SK-N-SH (cell line): ENCODE measurements around the gene KCNG4. TPM values are rescaled to one million over a fixed set of nuclear protein-coding genes. Genes with fewer than 3 reads are reported as not detected.

Experiments used
- CTCF ChIA-PET: fragments of 300-600, 350-600 bp; formaldehyde crosslinking; extraction: SDS; loops from one replicate; lab custom pipeline; 2021; lab: Yijun Ruan, JAX
- POLR2A ChIA-PET: fragments of 350-600 bp; sonication (Branson Sonifier 250); formaldehyde crosslinking; extraction: SDS; loops from one replicate; lab custom pipeline; 2020; ENCODE audit warnings: antibody characterized with exemption, inconsistent platforms; lab: Yijun Ruan, JAX
- DNase-seq: peaks from one replicate; pipeline ENCODE4 v3.0.0; 2012
- H2AFZ ChIP-seq: fragments of 200-600 bp; sonication (generic); 2 replicates; pipeline ENCODE4 v1.8.1; 2016; ENCODE audit warnings: antibody characterized with exemption, mild to moderate bottlenecking, low read depth
- H3F3A ChIP-seq: fragments of 200-600 bp; sonication (generic); replicated peaks from 2 replicates; pipeline ENCODE3; 2016; ENCODE audit warnings: antibody characterized with exemption, mild to moderate bottlenecking; ENCODE audit not compliant: insufficient read depth
- H3K27ac ChIP-seq, 2 experiments: fragments of 200-500 bp in 1 of 2; fragments of 200-600 bp in 1 of 2; sonication (Bioruptor generic) in 1 of 2; sonication (generic), shearing (Covaris generic) in 1 of 2; 2 replicates each; pipeline versions ENCODE4 v1.5.1 to v1.6.1; 2014 to 2016; ENCODE audit warnings: low read depth in 2 of 2, inconsistent platforms in 1 of 2, low read length in 1 of 2, mild to moderate bottlenecking in 1 of 2, mixed read lengths in 1 of 2
- H3K27me3 ChIP-seq: fragments of 200-600 bp; sonication (generic), shearing (Covaris generic); 2 replicates; pipeline ENCODE4 v1.6.1; 2016; ENCODE audit warnings: mixed run types; ENCODE audit not compliant: insufficient read depth
- H3K36me3 ChIP-seq, 2 experiments: fragments of 200-500 bp in 1 of 2; fragments of 200-600 bp in 1 of 2; sonication (Bioruptor generic) in 1 of 2; sonication (generic) in 1 of 2; replicated peaks in 1 of 2; 2 replicates each; pipeline versions ENCODE3 to v1.5.1; 2014 to 2016; ENCODE audit warnings: low read length in 1 of 2, mild to moderate bottlenecking in 1 of 2; ENCODE audit not compliant: insufficient read depth in 2 of 2, control insufficient read depth in 1 of 2
- H3K4me1 ChIP-seq, 2 experiments: fragments of 200-500 bp in 1 of 2; fragments of 200-600 bp in 1 of 2; sonication (Bioruptor generic) in 1 of 2; sonication (generic), shearing (Covaris generic) in 1 of 2; 2 replicates each; pipeline versions ENCODE4 v1.5.1 to v1.6.1; 2014 to 2016; ENCODE audit warnings: low read depth in 1 of 2, low read length in 1 of 2, mixed run types in 1 of 2; ENCODE audit not compliant: insufficient read depth in 2 of 2, control insufficient read depth in 1 of 2
- H3K4me2 ChIP-seq: fragments of 200-600 bp; sonication (generic), shearing (Covaris generic); 2 replicates; pipeline ENCODE4 v1.6.1; 2017; ENCODE audit warnings: mixed run types
- H3K4me3 ChIP-seq, 2 experiments: fragments of 200-500 bp in 1 of 2; fragments of 200-600 bp in 1 of 2; sonication (Bioruptor generic) in 1 of 2; sonication (generic), shearing (Covaris generic) in 1 of 2; 2 replicates each; pipeline versions ENCODE4 v1.5.1 to v1.8.1; 2014 to 2016; ENCODE audit warnings: low read depth in 2 of 2, inconsistent platforms in 1 of 2, low read length in 1 of 2, mild to moderate bottlenecking in 1 of 2, mixed read lengths in 1 of 2, moderate library complexity in 1 of 2
- H3K79me2 ChIP-seq: fragments of 200-600 bp; sonication (generic); 2 replicates; pipeline ENCODE4 v1.8.1; 2017; ENCODE audit warnings: mild to moderate bottlenecking; ENCODE audit not compliant: insufficient read depth
- H3K9ac ChIP-seq: fragments of 200-600 bp; sonication (generic); 2 replicates; pipeline ENCODE4 v1.6.1; 2017; ENCODE audit warnings: mixed run types
- H3K9me2 ChIP-seq: fragments of 200-600 bp; sonication (generic); 2 replicates; pipeline ENCODE4 v1.6.1; 2017; ENCODE audit warnings: mixed run types
- H3K9me3 ChIP-seq: fragments of 200-600 bp; sonication (generic); 2 replicates; pipeline ENCODE4 v1.6.1; 2017; ENCODE audit warnings: mixed run types, mild to moderate bottlenecking, moderate library complexity
- H4K20me1 ChIP-seq: fragments of 200-600 bp; sonication (generic); 2 replicates; pipeline ENCODE4 v1.6.1; 2017; ENCODE audit warnings: mild to moderate bottlenecking, mixed run types; ENCODE audit not compliant: insufficient read depth
- ELF1 ChIP-seq: IDR thresholded peaks from 2 replicates; pipeline ENCODE4 v1.4.0; 2012
- FOSL2 ChIP-seq: IDR thresholded peaks from 2 replicates; pipeline ENCODE4 v1.4.0; 2012; ENCODE audit warnings: low read depth, mild to moderate bottlenecking, moderate library complexity, borderline replicate concordance
- GATA2 ChIP-seq: sonication (generic); formaldehyde crosslinking; IDR thresholded peaks from 2 replicates; pipeline ENCODE4 v1.5.0; 2020; ENCODE audit warnings: mild to moderate bottlenecking, missing genetic modification reagents
- JUND ChIP-seq: IDR thresholded peaks from 2 replicates; pipeline ENCODE4 v1.4.0; 2012
- MEF2A ChIP-seq: IDR thresholded peaks from 2 replicates; pipeline ENCODE4 v1.4.0; 2012; ENCODE audit warnings: low read depth, borderline replicate concordance
- MXI1 ChIP-seq: IDR thresholded peaks from 2 replicates; pipeline ENCODE4 v1.6.1; 2012; ENCODE audit warnings: mild to moderate bottlenecking, low read depth, low read length, improper control_type of control experiment
- NFIC ChIP-seq: IDR thresholded peaks from 2 replicates; pipeline ENCODE4 v1.4.0; 2012; ENCODE audit warnings: borderline replicate concordance
- PBX3 ChIP-seq: IDR thresholded peaks from 2 replicates; pipeline ENCODE4; 2012
- RFX5 ChIP-seq: IDR thresholded peaks from 2 replicates; pipeline ENCODE4 v1.6.1; 2012; ENCODE audit warnings: mild to moderate bottlenecking, improper control_type of control experiment, low read length
- RXRA ChIP-seq: IDR thresholded peaks from 2 replicates; pipeline ENCODE4 v1.4.0; 2012; ENCODE audit warnings: low read depth, mild to moderate bottlenecking, borderline replicate concordance
- SIN3A ChIP-seq: IDR thresholded peaks from 2 replicates; pipeline ENCODE4 v1.6.1; 2012; ENCODE audit warnings: low read depth, mild to moderate bottlenecking, low read length, moderate library complexity, borderline replicate concordance
- SMC3 ChIP-seq: IDR thresholded peaks from 2 replicates; pipeline ENCODE4 v1.6.1; 2012; ENCODE audit warnings: low read depth, low read length, improper control_type of control experiment
- TAF1 ChIP-seq: IDR thresholded peaks from 2 replicates; pipeline ENCODE4 v1.6.1; 2012; ENCODE audit warnings: low read depth, mild to moderate bottlenecking, low read length, moderate library complexity, borderline replicate concordance
- TCF12 ChIP-seq: IDR thresholded peaks from 2 replicates; pipeline ENCODE4 v1.4.0; 2012
- TEAD4 ChIP-seq: IDR thresholded peaks from 2 replicates; pipeline ENCODE4 v1.4.0; 2012; ENCODE audit warnings: mild to moderate bottlenecking, borderline replicate concordance; ENCODE audit not compliant: insufficient read depth
- USF1 ChIP-seq: IDR thresholded peaks from 2 replicates; pipeline ENCODE4 v1.4.0; 2012; ENCODE audit warnings: low read depth, borderline replicate concordance
- WGBS: methylation state at CpG from one replicate; pipeline ENCODE4 v1.1.6; 2017; ENCODE audit warnings: low lambda C conversion rate; 5-methylcytosine and 5-hydroxymethylcytosine counted together
- polyA plus RNA-seq, 3 experiments: library from polyadenylated mRNA; depleted of rRNA; stranded (reverse); fragments of >200 nt; gene quantifications; 2 replicates each; pipeline ENCODE4 v1.2.3, GENCODE V29; 2012
- TF ChIP-seq, protein P1 (sequence below): fragments of 200-600 bp; sonication (generic); IDR thresholded peaks from 2 replicates; pipeline ENCODE4 v1.6.1; 2017; ENCODE audit warnings: antibody characterized with exemption, mild to moderate bottlenecking, moderate library complexity
- TF ChIP-seq, protein P2 (sequence below): fragments of 150-350 bp; IDR thresholded peaks from 2 replicates; pipeline ENCODE4 v1.6.1; 2017; ENCODE audit warnings: antibody characterized with exemption, low read length, low read depth, borderline replicate concordance
- TF ChIP-seq, protein P3 (sequence below): IDR thresholded peaks from 2 replicates; pipeline ENCODE4 v1.4.0; 2012; ENCODE audit warnings: low read depth
- TF ChIP-seq, protein P4 (sequence below): IDR thresholded peaks from 2 replicates; pipeline ENCODE4 v1.6.1; 2012; ENCODE audit warnings: mild to moderate bottlenecking, low read depth, low read length, moderate library complexity

Gene KCNG4
- polyA plus RNA-seq, 1 of the 3 experiments (the other 2 are of a cell fraction): not detected

DNA sequence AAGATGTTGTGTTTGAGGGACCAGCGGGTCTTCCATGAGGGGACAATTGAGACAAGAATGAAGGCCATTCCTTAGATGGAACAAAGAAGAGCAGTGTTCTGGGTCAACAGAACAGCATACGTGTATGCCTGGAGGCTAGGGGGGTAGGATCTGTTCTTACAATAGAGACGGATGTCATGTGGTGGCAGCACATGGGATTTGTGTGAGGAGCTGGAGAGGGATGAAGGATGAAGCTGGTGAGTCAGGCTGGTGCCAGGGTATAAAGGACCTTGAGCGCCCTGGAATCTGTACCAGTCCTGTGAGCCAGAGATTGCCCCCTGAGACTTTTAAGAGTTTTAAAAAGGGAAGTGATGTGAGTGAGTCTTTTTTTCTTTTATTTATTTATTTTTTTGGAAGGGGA, 32.1 kb upstream of the KCNG4 start:
- ChIA-PET POLR2A (no interaction called here), CTCF (interaction anchor here (0.5 to 3.0 kb wide), 4 partner anchors 36 to 212 kb away, joined by 3 to 9 read pairs (median 6); partner anchors contain the start of gene TAF1C)
- TF ChIP-seq, protein P1, sequence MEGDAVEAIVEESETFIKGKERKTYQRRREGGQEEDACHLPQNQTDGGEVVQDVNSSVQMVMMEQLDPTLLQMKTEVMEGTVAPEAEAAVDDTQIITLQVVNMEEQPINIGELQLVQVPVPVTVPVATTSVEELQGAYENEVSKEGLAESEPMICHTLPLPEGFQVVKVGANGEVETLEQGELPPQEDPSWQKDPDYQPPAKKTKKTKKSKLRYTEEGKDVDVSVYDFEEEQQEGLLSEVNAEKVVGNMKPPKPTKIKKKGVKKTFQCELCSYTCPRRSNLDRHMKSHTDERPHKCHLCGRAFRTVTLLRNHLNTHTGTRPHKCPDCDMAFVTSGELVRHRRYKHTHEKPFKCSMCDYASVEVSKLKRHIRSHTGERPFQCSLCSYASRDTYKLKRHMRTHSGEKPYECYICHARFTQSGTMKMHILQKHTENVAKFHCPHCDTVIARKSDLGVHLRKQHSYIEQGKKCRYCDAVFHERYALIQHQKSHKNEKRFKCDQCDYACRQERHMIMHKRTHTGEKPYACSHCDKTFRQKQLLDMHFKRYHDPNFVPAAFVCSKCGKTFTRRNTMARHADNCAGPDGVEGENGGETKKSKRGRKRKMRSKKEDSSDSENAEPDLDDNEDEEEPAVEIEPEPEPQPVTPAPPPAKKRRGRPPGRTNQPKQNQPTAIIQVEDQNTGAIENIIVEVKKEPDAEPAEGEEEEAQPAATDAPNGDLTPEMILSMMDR: no peak
- TF ChIP-seq MEF2A: no peak
- no peak for TF ChIP-seq GATA2
- TF ChIP-seq USF1: no peak
- TF ChIP-seq RXRA: no peak
- Histone ChIP-seq H3K4me2 (no peak overlapping the region), H3K79me2 (no peaks in the 10 kb centered on the region), H3K9me2 (no peaks in the 10 kb centered on the region), H3K4me3 (no peak overlapping the region), H3K9ac (no peak overlapping the region), H2AFZ (no peak overlapping the region), H3K27me3 (no peaks in the 10 kb centered on the region; the same call in 1 of the 2 replicates), H3F3A (no peaks in the 10 kb centered on the region), H3K27ac (no peak overlapping the region), H4K20me1 (no peaks in the 10 kb centered on the region), H3K36me3 (no peaks in the 10 kb centered on the region), H3K9me3 (no peaks in the 10 kb centered on the region), H3K4me1 (no peaks in the 10 kb centered on the region; a peak in 1 of 4 replicates)
- no peak for DNase-seq
- WGBS: 39% methylated on average over 4 of the region's 4 CpGs

DNA sequence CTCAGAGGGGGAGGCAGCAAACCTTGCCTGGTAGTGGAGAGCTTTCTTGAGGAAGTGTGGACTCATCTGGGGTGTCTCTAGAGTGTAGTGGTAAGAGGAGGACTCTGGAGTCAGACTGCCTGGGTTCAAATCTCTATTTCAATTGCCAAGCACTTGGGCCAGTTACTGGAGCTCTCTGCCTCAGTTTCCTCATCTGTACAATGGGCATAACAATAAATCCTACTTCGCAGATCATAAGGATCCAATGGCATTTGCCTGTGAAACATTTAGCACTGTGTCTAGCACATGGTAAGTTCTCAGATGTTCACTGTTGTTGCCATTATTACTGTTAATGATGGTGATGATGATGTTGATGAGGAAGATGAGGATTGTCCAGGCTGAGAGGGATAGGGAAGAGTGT, 31.2 kb upstream of the KCNG4 start:
- Histone ChIP-seq H3K9ac (no peak overlapping the region), H3K27me3 (no peaks in the 10 kb centered on the region; the same call in 1 of the 2 replicates), H3K79me2 (no peaks in the 10 kb centered on the region), H3K4me2 (no peak overlapping the region), H3K9me3 (no peaks in the 10 kb centered on the region), H3F3A (no peaks in the 10 kb centered on the region), H3K9me2 (no peaks in the 10 kb centered on the region), H3K4me1 (peaks cover 0 to 4% of the 10 kb centered on the region in 2 experiments; a peak in 1 of 4 replicates), H3K36me3 (no peaks in the 10 kb centered on the region), H3K4me3 (no peak overlapping the region), H2AFZ (no peak overlapping the region), H4K20me1 (no peaks in the 10 kb centered on the region), H3K27ac (no peak overlapping the region)
- ChIA-PET CTCF (interaction anchor here (1.0 to 3.0 kb wide), 4 partner anchors 37 to 235 kb away, joined by 3 to 9 read pairs (median 6); partner anchors contain the start of gene TAF1C), POLR2A (no interaction called here)
- no peak for TF ChIP-seq NFIC
- TF ChIP-seq, protein P2, sequence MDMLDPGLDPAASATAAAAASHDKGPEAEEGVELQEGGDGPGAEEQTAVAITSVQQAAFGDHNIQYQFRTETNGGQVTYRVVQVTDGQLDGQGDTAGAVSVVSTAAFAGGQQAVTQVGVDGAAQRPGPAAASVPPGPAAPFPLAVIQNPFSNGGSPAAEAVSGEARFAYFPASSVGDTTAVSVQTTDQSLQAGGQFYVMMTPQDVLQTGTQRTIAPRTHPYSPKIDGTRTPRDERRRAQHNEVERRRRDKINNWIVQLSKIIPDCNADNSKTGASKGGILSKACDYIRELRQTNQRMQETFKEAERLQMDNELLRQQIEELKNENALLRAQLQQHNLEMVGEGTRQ: no peak
- no peak for TF ChIP-seq RXRA
- TF ChIP-seq TAF1: no peak
- TF ChIP-seq MXI1: no peak
- TF ChIP-seq TCF12: no peak
- no peak for TF ChIP-seq ELF1
- TF ChIP-seq SIN3A: no peak
- TF ChIP-seq FOSL2: no peak
- TF ChIP-seq, protein P3, sequence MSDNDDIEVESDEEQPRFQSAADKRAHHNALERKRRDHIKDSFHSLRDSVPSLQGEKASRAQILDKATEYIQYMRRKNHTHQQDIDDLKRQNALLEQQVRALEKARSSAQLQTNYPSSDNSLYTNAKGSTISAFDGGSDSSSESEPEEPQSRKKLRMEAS: no peak
- TF ChIP-seq RFX5: no peak
- TF ChIP-seq GATA2: no peak
- no peak for TF ChIP-seq TEAD4
- no peak for TF ChIP-seq JUND
- TF ChIP-seq, protein P4, sequence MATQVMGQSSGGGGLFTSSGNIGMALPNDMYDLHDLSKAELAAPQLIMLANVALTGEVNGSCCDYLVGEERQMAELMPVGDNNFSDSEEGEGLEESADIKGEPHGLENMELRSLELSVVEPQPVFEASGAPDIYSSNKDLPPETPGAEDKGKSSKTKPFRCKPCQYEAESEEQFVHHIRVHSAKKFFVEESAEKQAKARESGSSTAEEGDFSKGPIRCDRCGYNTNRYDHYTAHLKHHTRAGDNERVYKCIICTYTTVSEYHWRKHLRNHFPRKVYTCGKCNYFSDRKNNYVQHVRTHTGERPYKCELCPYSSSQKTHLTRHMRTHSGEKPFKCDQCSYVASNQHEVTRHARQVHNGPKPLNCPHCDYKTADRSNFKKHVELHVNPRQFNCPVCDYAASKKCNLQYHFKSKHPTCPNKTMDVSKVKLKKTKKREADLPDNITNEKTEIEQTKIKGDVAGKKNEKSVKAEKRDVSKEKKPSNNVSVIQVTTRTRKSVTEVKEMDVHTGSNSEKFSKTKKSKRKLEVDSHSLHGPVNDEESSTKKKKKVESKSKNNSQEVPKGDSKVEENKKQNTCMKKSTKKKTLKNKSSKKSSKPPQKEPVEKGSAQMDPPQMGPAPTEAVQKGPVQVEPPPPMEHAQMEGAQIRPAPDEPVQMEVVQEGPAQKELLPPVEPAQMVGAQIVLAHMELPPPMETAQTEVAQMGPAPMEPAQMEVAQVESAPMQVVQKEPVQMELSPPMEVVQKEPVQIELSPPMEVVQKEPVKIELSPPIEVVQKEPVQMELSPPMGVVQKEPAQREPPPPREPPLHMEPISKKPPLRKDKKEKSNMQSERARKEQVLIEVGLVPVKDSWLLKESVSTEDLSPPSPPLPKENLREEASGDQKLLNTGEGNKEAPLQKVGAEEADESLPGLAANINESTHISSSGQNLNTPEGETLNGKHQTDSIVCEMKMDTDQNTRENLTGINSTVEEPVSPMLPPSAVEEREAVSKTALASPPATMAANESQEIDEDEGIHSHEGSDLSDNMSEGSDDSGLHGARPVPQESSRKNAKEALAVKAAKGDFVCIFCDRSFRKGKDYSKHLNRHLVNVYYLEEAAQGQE: no peak
- TF ChIP-seq SMC3: no peak
- no peak for TF ChIP-seq PBX3
- no peak for DNase-seq
- WGBS: 12% methylated on average over 1 of the region's 1 CpG
